ENCODE data around the gene DSE.

DNA sequence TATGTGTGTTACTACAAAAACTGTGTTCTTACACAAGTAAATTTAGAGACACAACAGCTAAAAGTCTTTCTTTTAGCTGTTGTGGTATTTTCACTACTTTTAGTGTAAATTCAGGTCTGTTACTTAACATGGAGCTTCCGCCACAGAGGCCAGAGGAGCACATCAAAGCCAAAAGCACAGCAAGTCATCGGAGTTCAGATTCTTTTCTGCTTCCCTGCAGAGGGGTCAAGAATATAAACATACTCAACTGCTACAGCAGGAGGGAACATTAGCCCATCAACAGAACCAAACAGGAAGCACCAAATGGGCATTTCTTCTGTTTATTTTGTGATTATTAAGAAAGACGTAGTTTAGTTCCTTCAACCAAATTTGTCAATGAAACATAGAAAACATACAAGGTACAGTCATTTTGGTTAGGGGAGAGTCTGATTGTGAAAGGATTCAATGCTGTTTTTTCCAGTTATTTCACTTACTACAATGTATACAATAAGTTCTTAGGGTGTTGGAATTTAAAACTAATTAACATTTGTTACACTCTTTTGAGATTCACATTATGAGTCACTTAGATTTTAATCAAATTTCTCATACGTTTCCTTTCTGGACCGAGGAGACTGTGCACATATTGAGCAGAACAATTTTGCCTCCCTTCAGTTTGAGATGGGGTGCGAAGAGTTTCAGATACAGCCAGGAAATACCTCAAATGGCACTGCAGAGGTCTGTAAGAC, 42.8 kb upstream of the DSE start:
- TF ChIP-seq EZH2phosphoT487 (IDR thresholded peaks at IDR 0.05; ENCODE audit: borderline replicate concordance) (no peak), POLR2AphosphoS5 (IDR thresholded peaks at IDR 0.05; ENCODE audit: low read depth, low read length) (no peak)
